SK-N-SH (cell line): ENCODE measurements around the gene TOM1L2.

Experiments
- FOXM1 ChIP-seq: IDR thresholded peaks from 2 replicates; pipeline ENCODE4 v1.4.0; 2012; ENCODE audit warnings: low read depth, mild to moderate bottlenecking
- JUND ChIP-seq: IDR thresholded peaks from 2 replicates; pipeline ENCODE4 v1.4.0; 2012
- RAD21 ChIP-seq: IDR thresholded peaks from 2 replicates; pipeline ENCODE4 v1.6.1; 2012; ENCODE audit warnings: mild to moderate bottlenecking, low read length
- RFX5 ChIP-seq: IDR thresholded peaks from 2 replicates; pipeline ENCODE4 v1.6.1; 2012; ENCODE audit warnings: mild to moderate bottlenecking, improper control_type of control experiment, low read length
- SMC3 ChIP-seq: IDR thresholded peaks from 2 replicates; pipeline ENCODE4 v1.6.1; 2012; ENCODE audit warnings: low read depth, low read length, improper control_type of control experiment
- TCF12 ChIP-seq: IDR thresholded peaks from 2 replicates; pipeline ENCODE4 v1.4.0; 2012
- YY1 ChIP-seq: IDR thresholded peaks from 2 replicates; pipeline ENCODE4 v1.4.0; 2012; ENCODE audit warnings: low read depth, mild to moderate bottlenecking
- TF ChIP-seq, protein P1 (sequence below): fragments of 200-600 bp; sonication (generic); IDR thresholded peaks from 2 replicates; pipeline ENCODE4 v1.6.1; 2017; ENCODE audit warnings: antibody characterized with exemption, mild to moderate bottlenecking, moderate library complexity
- TF ChIP-seq, protein P2 (sequence below): IDR thresholded peaks from 2 replicates; pipeline ENCODE4 v1.6.1; 2012; ENCODE audit warnings: mild to moderate bottlenecking, low read depth, low read length, moderate library complexity
- TF ChIP-seq, protein P3 (sequence below): IDR thresholded peaks from 2 replicates; pipeline ENCODE4; 2012
- TF ChIP-seq, protein P4 (sequence below): fragments of 150-350 bp; IDR thresholded peaks from 2 replicates; pipeline ENCODE4 v1.6.1; 2017; ENCODE audit warnings: antibody characterized with exemption, low read length, low read depth, borderline replicate concordance

DNA sequence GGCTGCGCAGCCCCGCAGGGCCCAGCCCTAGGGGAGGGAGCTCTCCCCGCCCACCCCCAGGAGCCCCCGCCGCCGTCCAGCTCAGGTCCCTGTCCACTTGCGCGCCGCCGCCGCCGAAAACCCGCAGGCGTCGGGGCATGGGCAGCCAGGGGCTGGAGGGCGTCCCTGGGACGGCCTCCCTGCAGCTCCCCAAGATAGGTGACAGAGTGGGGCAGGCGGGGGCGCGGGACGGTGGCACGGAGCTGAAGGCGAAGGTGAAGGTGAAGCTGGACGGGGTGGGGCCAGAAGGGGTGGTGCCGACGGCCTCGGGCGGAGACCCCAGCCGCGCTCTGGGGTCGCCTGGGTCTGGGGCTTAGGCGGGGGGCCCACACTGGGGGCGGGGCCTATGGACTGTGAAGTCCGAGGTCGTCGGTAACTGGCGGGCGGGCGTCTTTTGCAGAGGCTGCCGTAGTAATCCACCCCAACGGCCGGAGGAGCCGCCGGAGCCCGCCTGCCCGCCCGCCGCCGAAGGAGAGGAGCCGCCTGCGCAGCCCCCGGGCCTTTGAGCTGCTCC is 162.6 kb downstream of the TOM1L2 start:
- TF ChIP-seq, protein P1, sequence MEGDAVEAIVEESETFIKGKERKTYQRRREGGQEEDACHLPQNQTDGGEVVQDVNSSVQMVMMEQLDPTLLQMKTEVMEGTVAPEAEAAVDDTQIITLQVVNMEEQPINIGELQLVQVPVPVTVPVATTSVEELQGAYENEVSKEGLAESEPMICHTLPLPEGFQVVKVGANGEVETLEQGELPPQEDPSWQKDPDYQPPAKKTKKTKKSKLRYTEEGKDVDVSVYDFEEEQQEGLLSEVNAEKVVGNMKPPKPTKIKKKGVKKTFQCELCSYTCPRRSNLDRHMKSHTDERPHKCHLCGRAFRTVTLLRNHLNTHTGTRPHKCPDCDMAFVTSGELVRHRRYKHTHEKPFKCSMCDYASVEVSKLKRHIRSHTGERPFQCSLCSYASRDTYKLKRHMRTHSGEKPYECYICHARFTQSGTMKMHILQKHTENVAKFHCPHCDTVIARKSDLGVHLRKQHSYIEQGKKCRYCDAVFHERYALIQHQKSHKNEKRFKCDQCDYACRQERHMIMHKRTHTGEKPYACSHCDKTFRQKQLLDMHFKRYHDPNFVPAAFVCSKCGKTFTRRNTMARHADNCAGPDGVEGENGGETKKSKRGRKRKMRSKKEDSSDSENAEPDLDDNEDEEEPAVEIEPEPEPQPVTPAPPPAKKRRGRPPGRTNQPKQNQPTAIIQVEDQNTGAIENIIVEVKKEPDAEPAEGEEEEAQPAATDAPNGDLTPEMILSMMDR: no peak
- TF ChIP-seq JUND (no peak), YY1 (no peak), RAD21 (no peak), RFX5 (no peak), TCF12 (no peak), SMC3 (no peak), FOXM1 (no peak)
- TF ChIP-seq, protein P2, sequence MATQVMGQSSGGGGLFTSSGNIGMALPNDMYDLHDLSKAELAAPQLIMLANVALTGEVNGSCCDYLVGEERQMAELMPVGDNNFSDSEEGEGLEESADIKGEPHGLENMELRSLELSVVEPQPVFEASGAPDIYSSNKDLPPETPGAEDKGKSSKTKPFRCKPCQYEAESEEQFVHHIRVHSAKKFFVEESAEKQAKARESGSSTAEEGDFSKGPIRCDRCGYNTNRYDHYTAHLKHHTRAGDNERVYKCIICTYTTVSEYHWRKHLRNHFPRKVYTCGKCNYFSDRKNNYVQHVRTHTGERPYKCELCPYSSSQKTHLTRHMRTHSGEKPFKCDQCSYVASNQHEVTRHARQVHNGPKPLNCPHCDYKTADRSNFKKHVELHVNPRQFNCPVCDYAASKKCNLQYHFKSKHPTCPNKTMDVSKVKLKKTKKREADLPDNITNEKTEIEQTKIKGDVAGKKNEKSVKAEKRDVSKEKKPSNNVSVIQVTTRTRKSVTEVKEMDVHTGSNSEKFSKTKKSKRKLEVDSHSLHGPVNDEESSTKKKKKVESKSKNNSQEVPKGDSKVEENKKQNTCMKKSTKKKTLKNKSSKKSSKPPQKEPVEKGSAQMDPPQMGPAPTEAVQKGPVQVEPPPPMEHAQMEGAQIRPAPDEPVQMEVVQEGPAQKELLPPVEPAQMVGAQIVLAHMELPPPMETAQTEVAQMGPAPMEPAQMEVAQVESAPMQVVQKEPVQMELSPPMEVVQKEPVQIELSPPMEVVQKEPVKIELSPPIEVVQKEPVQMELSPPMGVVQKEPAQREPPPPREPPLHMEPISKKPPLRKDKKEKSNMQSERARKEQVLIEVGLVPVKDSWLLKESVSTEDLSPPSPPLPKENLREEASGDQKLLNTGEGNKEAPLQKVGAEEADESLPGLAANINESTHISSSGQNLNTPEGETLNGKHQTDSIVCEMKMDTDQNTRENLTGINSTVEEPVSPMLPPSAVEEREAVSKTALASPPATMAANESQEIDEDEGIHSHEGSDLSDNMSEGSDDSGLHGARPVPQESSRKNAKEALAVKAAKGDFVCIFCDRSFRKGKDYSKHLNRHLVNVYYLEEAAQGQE: no peak
- TF ChIP-seq, protein P3, sequence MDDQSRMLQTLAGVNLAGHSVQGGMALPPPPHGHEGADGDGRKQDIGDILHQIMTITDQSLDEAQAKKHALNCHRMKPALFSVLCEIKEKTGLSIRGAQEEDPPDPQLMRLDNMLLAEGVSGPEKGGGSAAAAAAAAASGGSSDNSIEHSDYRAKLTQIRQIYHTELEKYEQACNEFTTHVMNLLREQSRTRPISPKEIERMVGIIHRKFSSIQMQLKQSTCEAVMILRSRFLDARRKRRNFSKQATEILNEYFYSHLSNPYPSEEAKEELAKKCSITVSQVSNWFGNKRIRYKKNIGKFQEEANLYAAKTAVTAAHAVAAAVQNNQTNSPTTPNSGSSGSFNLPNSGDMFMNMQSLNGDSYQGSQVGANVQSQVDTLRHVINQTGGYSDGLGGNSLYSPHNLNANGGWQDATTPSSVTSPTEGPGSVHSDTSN: no peak
- TF ChIP-seq, protein P4, sequence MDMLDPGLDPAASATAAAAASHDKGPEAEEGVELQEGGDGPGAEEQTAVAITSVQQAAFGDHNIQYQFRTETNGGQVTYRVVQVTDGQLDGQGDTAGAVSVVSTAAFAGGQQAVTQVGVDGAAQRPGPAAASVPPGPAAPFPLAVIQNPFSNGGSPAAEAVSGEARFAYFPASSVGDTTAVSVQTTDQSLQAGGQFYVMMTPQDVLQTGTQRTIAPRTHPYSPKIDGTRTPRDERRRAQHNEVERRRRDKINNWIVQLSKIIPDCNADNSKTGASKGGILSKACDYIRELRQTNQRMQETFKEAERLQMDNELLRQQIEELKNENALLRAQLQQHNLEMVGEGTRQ: no peak
